ENCODE measurements around the gene CCDC85C.
"Not testable (repeated sequence)": the region's sequence is repeated elsewhere in the genome, so short reads cannot be mapped to it uniquely, and the experiment has no call there.

The CCDC85C gene

GRCh38 chr14:99603471-99604277, at the start of gene CCDC85C:
CCDC85C (minus strand) TSS chr14:99604207; CDS start chr14:99603959, 248 bp downstream.
- peak; percentile 10 for DNase-seq

GRCh38 chr14:99651953-99652746, 48.1 kb upstream of the CCDC85C start:
- DNase-seq, result no peak

GRCh38 chr14:99650189-99650588, 46.2 kb upstream of the CCDC85C start:
- DNase-seq, result no peak

- no peak for DNase-seq
Measured at GRCh38 chr14:99649643-99650042, 45.6 kb upstream of the CCDC85C start.

- DNase-seq, result no peak
Measured at GRCh38 chr14:99649219-99649618, 45.2 kb upstream of the CCDC85C start.

- no peak for DNase-seq
Measured at GRCh38 chr14:99648027-99648784, 44.2 kb upstream of the CCDC85C start.

GRCh38 chr14:99647411-99647810, 43.4 kb upstream of the CCDC85C start:
- DNase-seq, result no peak

- DNase-seq, result no peak
Measured at GRCh38 chr14:99645545-99646505, 41.8 kb upstream of the CCDC85C start.

- no peak for DNase-seq
Measured at GRCh38 chr14:99644723-99645544, 40.9 kb upstream of the CCDC85C start, which contains the start of gene HHIPL1. HHIPL1 (plus strand) TSS chr14:99645129; CDS start chr14:99645208, 79 bp downstream.

- no peak for DNase-seq
Measured at GRCh38 chr14:99644035-99644587, 40.1 kb upstream of the CCDC85C start.

GRCh38 chr14:99643343-99643742, 39.3 kb upstream of the CCDC85C start:
- no peak for DNase-seq

- not testable (repeated sequence) for DNase-seq
Measured at GRCh38 chr14:99642771-99643170, 38.8 kb upstream of the CCDC85C start.

- DNase-seq, result no peak
Measured at GRCh38 chr14:99637624-99638023, 33.6 kb upstream of the CCDC85C start.

GRCh38 chr14:99636487-99636886, 32.5 kb upstream of the CCDC85C start:
- DNase-seq, result no peak

GRCh38 chr14:99635116-99635515, 31.1 kb upstream of the CCDC85C start:
- DNase-seq, result no peak

GRCh38 chr14:99634443-99634842, 30.4 kb upstream of the CCDC85C start:
- no peak for DNase-seq

GRCh38 chr14:99633918-99634317, 29.9 kb upstream of the CCDC85C start:
- DNase-seq, result no peak

- no peak for DNase-seq
Measured at GRCh38 chr14:99633141-99633540, 29.1 kb upstream of the CCDC85C start.

- no peak for DNase-seq
Measured at GRCh38 chr14:99632410-99633035, 28.5 kb upstream of the CCDC85C start.

- DNase-seq, result no peak
Measured at GRCh38 chr14:99630202-99630601, 26.2 kb upstream of the CCDC85C start.

Data from GDM1 (cell line).